Spleen (tissue), 7 donors: ENCODE results near the gene LMBR1.

ENCODE experiments used
- POLR2A ChIP-seq, 3 donors: fragments of 450-650 bp; IDR thresholded peaks; one replicate each; pipeline ENCODE4 v1.5.1; 2017; ENCODE audit warnings: antibody characterized with exemption in 3 of 3, mild to moderate bottlenecking in 1 of 3
- POLR2AphosphoS5 ChIP-seq, 3 donors: sonication (generic); formaldehyde crosslinking; IDR thresholded peaks; one replicate each; pipeline ENCODE4 v1.5.1; 2017; ENCODE audit warnings: antibody characterized with exemption in 3 of 3
- TF ChIP-seq, protein P1 (sequence below), 11 experiments: fragments of 200-600 bp in 7 of 11; fragments of 450-650 bp in 4 of 11; sonication (generic) in 4 of 11; IDR thresholded peaks in 8 of 11; conservative IDR thresholded peaks in 3 of 11; 1 replicate in 7 of 11; 2 replicates in 4 of 11; pipeline versions ENCODE4 v1.4.0 to v1.8.0; 2016 to 2021; ENCODE audit warnings: antibody characterized with exemption in 11 of 11, inconsistent platforms in 4 of 11, mild to moderate bottlenecking in 1 of 11
- donor health status: DM: no; HTN: no; CAD: no; lungs with moderate emphysema.
- donor health status: DM: no; HTN: no; CAD: no.
- donor health status: DM: no; HTN: no; CAD: no.

- TF ChIP-seq, protein P1, sequence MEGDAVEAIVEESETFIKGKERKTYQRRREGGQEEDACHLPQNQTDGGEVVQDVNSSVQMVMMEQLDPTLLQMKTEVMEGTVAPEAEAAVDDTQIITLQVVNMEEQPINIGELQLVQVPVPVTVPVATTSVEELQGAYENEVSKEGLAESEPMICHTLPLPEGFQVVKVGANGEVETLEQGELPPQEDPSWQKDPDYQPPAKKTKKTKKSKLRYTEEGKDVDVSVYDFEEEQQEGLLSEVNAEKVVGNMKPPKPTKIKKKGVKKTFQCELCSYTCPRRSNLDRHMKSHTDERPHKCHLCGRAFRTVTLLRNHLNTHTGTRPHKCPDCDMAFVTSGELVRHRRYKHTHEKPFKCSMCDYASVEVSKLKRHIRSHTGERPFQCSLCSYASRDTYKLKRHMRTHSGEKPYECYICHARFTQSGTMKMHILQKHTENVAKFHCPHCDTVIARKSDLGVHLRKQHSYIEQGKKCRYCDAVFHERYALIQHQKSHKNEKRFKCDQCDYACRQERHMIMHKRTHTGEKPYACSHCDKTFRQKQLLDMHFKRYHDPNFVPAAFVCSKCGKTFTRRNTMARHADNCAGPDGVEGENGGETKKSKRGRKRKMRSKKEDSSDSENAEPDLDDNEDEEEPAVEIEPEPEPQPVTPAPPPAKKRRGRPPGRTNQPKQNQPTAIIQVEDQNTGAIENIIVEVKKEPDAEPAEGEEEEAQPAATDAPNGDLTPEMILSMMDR (IDR thresholded peaks at IDR 0.05 in 8 of 11, conservative IDR thresholded peaks at IDR 0.05 in 3 of 11) = no peak
- TF ChIP-seq POLR2AphosphoS5 (IDR thresholded peaks at IDR 0.05) = no peak
- TF ChIP-seq POLR2A (IDR thresholded peaks at IDR 0.05) = no peak
Measured at GRCh38 chr7:156845379-156846101, 47.4 kb downstream of the LMBR1 start.
